SK-N-SH treated with all-trans-retinoic acid at 6 μM for 48 hours (cell line): Measurements from ENCODE around the gene RNH1.

Experiments
- ATAC-seq: fragments of 200-7000 bp; cut with Tn5 transposase; 3 replicates; pipeline ENCODE4 v1.9.1; 2020; ENCODE audit warnings: mild to moderate bottlenecking, moderate library complexity
- ARNTL ChIP-seq: fragments of 450-650 bp; formaldehyde crosslinking; IDR thresholded peaks from 2 replicates; pipeline ENCODE4 v1.5.0; 2020; ENCODE audit warnings: low read depth, mild to moderate bottlenecking, moderate library complexity, borderline replicate concordance
- BACH2 ChIP-seq: fragments of 250-450 bp; sonication (Bioruptor Pico); IDR thresholded peaks from 2 replicates; pipeline ENCODE4 v1.9.0; 2021; ENCODE audit warnings: mild to moderate bottlenecking, borderline replicate concordance
- CREB5 ChIP-seq: fragments of 250-450 bp; sonication (Bioruptor Pico); IDR thresholded peaks from 2 replicates; pipeline ENCODE4 v1.5.1; 2020; ENCODE audit warnings: low read depth, mild to moderate bottlenecking, moderate library complexity
- CSDC2 ChIP-seq: fragments of 250-450 bp; sonication (Bioruptor Pico); IDR thresholded peaks from 2 replicates; pipeline ENCODE4 v1.5.0; 2020; ENCODE audit warnings: mild to moderate bottlenecking, moderate library complexity
- ESRRG ChIP-seq: fragments of 250-450 bp; sonication (Bioruptor Pico); IDR thresholded peaks from 2 replicates; pipeline ENCODE4 v1.6.1; 2021; ENCODE audit warnings: mild to moderate bottlenecking
- ISL1 ChIP-seq: fragments of 250-450 bp; sonication (Bioruptor Pico); IDR thresholded peaks from 2 replicates; pipeline ENCODE4 v2.1.2; 2022; ENCODE audit warnings: mild to moderate bottlenecking, moderate library complexity
- OSR1 ChIP-seq: fragments of 250-450 bp; sonication (Bioruptor Pico); IDR thresholded peaks from 2 replicates; pipeline ENCODE4 v1.8.0; 2022; ENCODE audit warnings: moderate library complexity, mild to moderate bottlenecking, inconsistent platforms
- POU6F1 ChIP-seq: fragments of 250-450 bp; sonication (Bioruptor Pico); IDR thresholded peaks from 2 replicates; pipeline ENCODE4 v1.8.0; 2021; ENCODE audit warnings: low read depth, mild to moderate bottlenecking, moderate library complexity, borderline replicate concordance
- RARB ChIP-seq: fragments of 250-450 bp; sonication (Bioruptor Pico); IDR thresholded peaks from 2 replicates; pipeline ENCODE4 v1.8.0; 2021; ENCODE audit warnings: mild to moderate bottlenecking, moderate library complexity
- SNAI2 ChIP-seq: fragments of 250-450 bp; sonication (Bioruptor Pico); IDR thresholded peaks from 2 replicates; pipeline ENCODE4 v1.5.0; 2020; ENCODE audit warnings: mild to moderate bottlenecking, moderate library complexity
- TCF4 ChIP-seq: fragments of 250-450 bp; sonication (Bioruptor Pico); IDR thresholded peaks from 2 replicates; pipeline ENCODE4 v1.8.0; 2021; ENCODE audit warnings: mild to moderate bottlenecking, moderate library complexity, borderline replicate concordance
- TOX ChIP-seq: fragments of 250-450 bp; sonication (Bioruptor Pico); IDR thresholded peaks from 2 replicates; pipeline ENCODE4 v1.8.0; 2021; ENCODE audit warnings: mild to moderate bottlenecking, moderate library complexity, borderline replicate concordance
- TSHZ2 ChIP-seq: fragments of 250-450 bp; sonication (Bioruptor Pico); IDR thresholded peaks from 2 replicates; pipeline ENCODE4 v1.5.0; 2020; ENCODE audit warnings: mild to moderate bottlenecking, moderate library complexity
- ZC3H10 ChIP-seq: fragments of 250-450 bp; sonication (Bioruptor Pico); IDR thresholded peaks from 2 replicates; pipeline ENCODE4 v1.5.1; 2021; ENCODE audit warnings: mild to moderate bottlenecking, moderate library complexity
- ZFP3 ChIP-seq: fragments of 250-450 bp; sonication (Bioruptor Pico); IDR thresholded peaks from 2 replicates; pipeline ENCODE4 v1.5.0; 2020; ENCODE audit warnings: mild to moderate bottlenecking, moderate library complexity
- ZFP30 ChIP-seq: fragments of 450-650 bp; formaldehyde crosslinking; IDR thresholded peaks from 2 replicates; pipeline ENCODE4 v1.5.0; 2022; ENCODE audit warnings: mild to moderate bottlenecking, moderate library complexity
- ZNF565 ChIP-seq: fragments of 450-650 bp; formaldehyde crosslinking; conservative IDR thresholded peaks from 2 replicates; pipeline ENCODE4 v1.5.0; 2020; ENCODE audit warnings: low read depth, mild to moderate bottlenecking, moderate library complexity
- ZNF70 ChIP-seq: fragments of 450-650 bp; formaldehyde crosslinking; IDR thresholded peaks from 2 replicates; pipeline ENCODE4 v1.5.0; 2020; ENCODE audit warnings: mild to moderate bottlenecking, moderate library complexity
- ZNF8 ChIP-seq: fragments of 450-650 bp; formaldehyde crosslinking; IDR thresholded peaks from 2 replicates; pipeline ENCODE4 v1.5.0; 2020; ENCODE audit warnings: mild to moderate bottlenecking, moderate library complexity
- TF ChIP-seq, protein P1 (sequence below): fragments of 250-450 bp; sonication (Bioruptor Pico); IDR thresholded peaks from 2 replicates; pipeline ENCODE4 v1.5.1; 2021; ENCODE audit warnings: mild to moderate bottlenecking, moderate library complexity
- TF ChIP-seq, protein P2 (sequence below): fragments of 250-450 bp; sonication (Bioruptor Pico); IDR thresholded peaks from 2 replicates; pipeline ENCODE4 v1.8.0; 2020; ENCODE audit warnings: mild to moderate bottlenecking, moderate library complexity, borderline replicate concordance

The RNH1 gene

GRCh38 chr11:501683-502287 lies 5.3 kb downstream of the RNH1 start:
- TF ChIP-seq ZNF8 (no peak), ARNTL (CRISPR knock-in tag) (no peak), OSR1 (no peak), CREB5 (no peak), ESRRG (CRISPR knock-in tag) (no peak), ZFP30 (CRISPR knock-in tag) (no peak), BACH2 (CRISPR knock-in tag) (no peak), ZNF70 (CRISPR knock-in tag) (no peak)
- TF ChIP-seq, all 23 proteins: peak for 0
- no peak for ATAC-seq

DNA sequence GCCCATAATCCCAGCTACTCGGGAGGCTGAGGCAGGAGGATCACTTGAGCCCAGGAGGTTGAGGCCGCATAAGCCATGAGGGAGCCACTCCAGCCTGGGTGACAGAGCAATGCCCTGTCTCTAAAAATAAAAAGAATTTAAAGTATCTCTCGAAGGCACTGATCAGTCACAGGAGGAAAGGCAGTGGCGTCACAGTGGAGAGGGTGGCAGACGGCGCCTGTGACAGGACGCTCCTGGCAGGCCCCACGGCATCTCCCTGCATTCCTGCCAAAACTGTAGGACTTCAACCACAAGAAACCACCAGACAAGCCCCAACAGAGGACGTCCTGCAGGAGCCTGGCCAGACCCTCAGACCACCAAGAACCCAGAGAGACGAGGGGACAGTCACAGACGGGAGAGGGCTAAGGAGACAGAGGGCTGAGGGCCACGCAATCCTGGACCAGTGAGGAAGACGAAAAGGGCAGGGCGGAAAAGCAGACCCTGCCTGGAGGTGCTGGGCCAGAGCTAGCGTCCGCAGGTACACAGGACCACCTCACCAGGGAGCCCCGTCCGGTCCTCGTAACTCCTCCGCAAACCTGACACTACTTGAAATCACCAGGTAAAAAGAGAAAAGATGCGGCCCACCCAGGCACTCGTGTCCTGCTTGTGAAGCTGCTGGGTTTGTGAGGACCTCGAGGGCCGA lies 5.9 kb downstream of the RNH1 start:
- ATAC-seq = no peak
- TF ChIP-seq SNAI2 (CRISPR knock-in tag) = no peak
- TF ChIP-seq, protein P1, sequence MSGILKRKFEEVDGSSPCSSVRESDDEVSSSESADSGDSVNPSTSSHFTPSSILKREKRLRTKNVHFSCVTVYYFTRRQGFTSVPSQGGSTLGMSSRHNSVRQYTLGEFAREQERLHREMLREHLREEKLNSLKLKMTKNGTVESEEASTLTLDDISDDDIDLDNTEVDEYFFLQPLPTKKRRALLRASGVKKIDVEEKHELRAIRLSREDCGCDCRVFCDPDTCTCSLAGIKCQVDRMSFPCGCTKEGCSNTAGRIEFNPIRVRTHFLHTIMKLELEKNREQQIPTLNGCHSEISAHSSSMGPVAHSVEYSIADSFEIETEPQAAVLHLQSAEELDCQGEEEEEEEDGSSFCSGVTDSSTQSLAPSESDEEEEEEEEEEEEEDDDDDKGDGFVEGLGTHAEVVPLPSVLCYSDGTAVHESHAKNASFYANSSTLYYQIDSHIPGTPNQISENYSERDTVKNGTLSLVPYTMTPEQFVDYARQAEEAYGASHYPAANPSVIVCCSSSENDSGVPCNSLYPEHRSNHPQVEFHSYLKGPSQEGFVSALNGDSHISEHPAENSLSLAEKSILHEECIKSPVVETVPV (CRISPR knock-in tag) = no peak
- no peak for TF ChIP-seq CREB5
- no peak for TF ChIP-seq TSHZ2 (CRISPR knock-in tag)
- TF ChIP-seq ZC3H10 (CRISPR knock-in tag) = no peak
- TF ChIP-seq OSR1 = no peak
- no peak for TF ChIP-seq RARB
- no peak for TF ChIP-seq CSDC2
- TF ChIP-seq ISL1 (CRISPR knock-in tag) = no peak
- TF ChIP-seq ARNTL (CRISPR knock-in tag) = no peak
- TF ChIP-seq ZNF70 (CRISPR knock-in tag) = no peak
- TF ChIP-seq POU6F1 (CRISPR knock-in tag) = no peak
- no peak for TF ChIP-seq BACH2 (CRISPR knock-in tag)
- no peak for TF ChIP-seq ZNF565 (CRISPR knock-in tag)
- no peak for TF ChIP-seq ZFP30 (CRISPR knock-in tag)
- TF ChIP-seq, protein P2, sequence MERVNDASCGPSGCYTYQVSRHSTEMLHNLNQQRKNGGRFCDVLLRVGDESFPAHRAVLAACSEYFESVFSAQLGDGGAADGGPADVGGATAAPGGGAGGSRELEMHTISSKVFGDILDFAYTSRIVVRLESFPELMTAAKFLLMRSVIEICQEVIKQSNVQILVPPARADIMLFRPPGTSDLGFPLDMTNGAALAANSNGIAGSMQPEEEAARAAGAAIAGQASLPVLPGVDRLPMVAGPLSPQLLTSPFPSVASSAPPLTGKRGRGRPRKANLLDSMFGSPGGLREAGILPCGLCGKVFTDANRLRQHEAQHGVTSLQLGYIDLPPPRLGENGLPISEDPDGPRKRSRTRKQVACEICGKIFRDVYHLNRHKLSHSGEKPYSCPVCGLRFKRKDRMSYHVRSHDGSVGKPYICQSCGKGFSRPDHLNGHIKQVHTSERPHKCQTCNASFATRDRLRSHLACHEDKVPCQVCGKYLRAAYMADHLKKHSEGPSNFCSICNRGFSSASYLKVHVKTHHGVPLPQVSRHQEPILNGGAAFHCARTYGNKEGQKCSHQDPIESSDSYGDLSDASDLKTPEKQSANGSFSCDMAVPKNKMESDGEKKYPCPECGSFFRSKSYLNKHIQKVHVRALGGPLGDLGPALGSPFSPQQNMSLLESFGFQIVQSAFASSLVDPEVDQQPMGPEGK (CRISPR knock-in tag) = no peak
- no peak for TF ChIP-seq TCF4
- TF ChIP-seq ZFP3 (CRISPR knock-in tag) = no peak
- no peak for TF ChIP-seq TOX
